Liver (tissue), 9 donors: ENCODE results near the gene ADK. TPM values are rescaled to one million over a fixed set of nuclear protein-coding genes. Genes with fewer than 3 reads are reported as not detected.

Source experiments
- DNase-seq: peaks from one replicate; pipeline ENCODE4 v3.0.0-alpha.2; 2017; ENCODE audit warnings: low spot score
- H3K27ac ChIP-seq, 2 donors: one replicate each; pipeline ENCODE4 v1.7.0; 2013; ENCODE audit warnings: inconsistent platforms in 2 of 2, low read length in 2 of 2, control low read depth in 1 of 2, low read depth in 1 of 2, mild to moderate bottlenecking in 1 of 2
- H3K27me3 ChIP-seq, 4 donors: one replicate each; pipeline versions ENCODE4 v1.6.1 to v1.7.0; 2013; ENCODE audit warnings: low read length in 3 of 4, inconsistent platforms in 1 of 4, mild to moderate bottlenecking in 1 of 4, moderate library complexity in 1 of 4; ENCODE audit not compliant: control insufficient read depth in 4 of 4, insufficient read depth in 4 of 4
- H3K36me3 ChIP-seq, 4 donors: one replicate each; pipeline versions ENCODE4 v1.6.1 to v1.7.0; 2013; ENCODE audit warnings: low read length in 3 of 4, mild to moderate bottlenecking in 3 of 4, low read depth in 1 of 4, moderate library complexity in 1 of 4; ENCODE audit not compliant: control insufficient read depth in 4 of 4, insufficient read depth in 3 of 4
- H3K4me1 ChIP-seq, 4 donors: one replicate each; pipeline versions ENCODE4 v1.6.1 to v1.7.0; 2013; ENCODE audit warnings: low read length in 3 of 4, mild to moderate bottlenecking in 3 of 4, moderate library complexity in 1 of 4; ENCODE audit not compliant: control insufficient read depth in 4 of 4, insufficient read depth in 4 of 4
- H3K4me3 ChIP-seq, 3 donors: one replicate each; pipeline versions ENCODE4 v1.6.1 to v1.7.0; 2013; ENCODE audit warnings: low read length in 3 of 3, control low read depth in 1 of 3, low read depth in 1 of 3, mild to moderate bottlenecking in 1 of 3
- H3K9ac ChIP-seq, 2 donors: one replicate each; pipeline ENCODE4 v1.7.0; 2013; ENCODE audit warnings: low read length in 2 of 2, mild to moderate bottlenecking in 2 of 2, moderate library complexity in 2 of 2, control low read depth in 1 of 2, low read depth in 1 of 2
- H3K9me3 ChIP-seq, 4 donors: one replicate each; pipeline versions ENCODE4 v1.6.1 to v1.7.0; 2013; ENCODE audit warnings: low read length in 3 of 4; ENCODE audit not compliant: control insufficient read depth in 4 of 4
- EGR1 ChIP-seq, 2 donors: IDR thresholded peaks; 2 replicates each; pipeline ENCODE4 v1.6.1; 2016 to 2018; ENCODE audit warnings: antibody characterized with exemption in 2 of 2, low read depth in 2 of 2
- FOXA2 ChIP-seq: IDR thresholded peaks from 2 replicates; pipeline ENCODE4 v1.6.1; 2016; ENCODE audit warnings: antibody characterized with exemption
- GABPA ChIP-seq, 2 donors: IDR thresholded peaks in 1 of 2; conservative IDR thresholded peaks in 1 of 2; 2 replicates each; pipeline ENCODE4 v1.6.1; 2016; ENCODE audit warnings: antibody characterized with exemption in 2 of 2, mild to moderate bottlenecking in 1 of 2, moderate library complexity in 1 of 2
- HNF4A ChIP-seq, 2 donors: conservative IDR thresholded peaks; 2 replicates each; pipeline ENCODE4 v1.6.1; 2016; ENCODE audit warnings: antibody characterized with exemption in 2 of 2, mild to moderate bottlenecking in 2 of 2
- HNF4G ChIP-seq: IDR thresholded peaks from 2 replicates; pipeline ENCODE4 v1.6.1; 2016; ENCODE audit warnings: antibody characterized with exemption
- JUND ChIP-seq, 2 donors: IDR thresholded peaks; 2 replicates each; pipeline ENCODE4 v1.6.1; 2016; ENCODE audit warnings: antibody characterized with exemption in 2 of 2
- MAX ChIP-seq: IDR thresholded peaks from 2 replicates; pipeline ENCODE4 v1.6.1; 2016; ENCODE audit warnings: antibody characterized with exemption
- REST ChIP-seq: IDR thresholded peaks from 2 replicates; pipeline ENCODE4 v1.6.1; 2016; ENCODE audit warnings: antibody characterized with exemption, mild to moderate bottlenecking
- RXRA ChIP-seq, 2 donors: IDR thresholded peaks; 2 replicates each; pipeline ENCODE4 v1.6.1; 2017 to 2018; ENCODE audit warnings: antibody characterized with exemption in 2 of 2, mild to moderate bottlenecking in 1 of 2
- SP1 ChIP-seq: IDR thresholded peaks from 2 replicates; pipeline ENCODE4 v1.6.1; 2018; ENCODE audit warnings: antibody characterized with exemption, mild to moderate bottlenecking
- WGBS: extraction: QIAGEN DNeasy Blood & Tissue Kit; methylation state at CpG from one replicate; pipeline ENCODE4 v1.1.7; 2013; 5-methylcytosine and 5-hydroxymethylcytosine counted together
- polyA plus RNA-seq, 2 donors: library from polyadenylated mRNA; stranded (reverse) in 1 of 2; unstranded in 1 of 2; fragments of 200-250 nt in 1 of 2; fragments of >200 nt in 1 of 2; fragmentation: Nextera tagmentation in 1 of 2; extraction: Ambion mirVana in 1 of 2; gene quantifications; one replicate each; pipeline versions ENCODE4 v1.2.1 to v1.2.3, GENCODE V29; 2013 to 2015
- total RNA-seq, 2 donors: library from RNA; depleted of rRNA; stranded (reverse); fragments of >200 nt; gene quantifications; one replicate each; pipeline ENCODE4 v1.2.3, GENCODE V29; 2014
- TF ChIP-seq, protein P1 (sequence below): fragments of 150-350 bp; IDR thresholded peaks from 2 replicates; pipeline ENCODE4 v1.5.1; 2017; ENCODE audit warnings: improper control_type of control experiment, low read depth, low read length; ENCODE audit not compliant: missing input control
- TF ChIP-seq, protein P2 (sequence below): IDR thresholded peaks from 2 replicates; pipeline ENCODE4 v1.6.1; 2016; ENCODE audit warnings: antibody characterized with exemption
- donor health status: healthy.
- donor health status: healthy.
- donor health status: healthy.
- donor health status: healthy.
- donor health status: healthy.

Gene ADK
- total and polyA plus RNA-seq, 4 donors: 18.0 to 110 (median 65.5) TPM

DNA sequence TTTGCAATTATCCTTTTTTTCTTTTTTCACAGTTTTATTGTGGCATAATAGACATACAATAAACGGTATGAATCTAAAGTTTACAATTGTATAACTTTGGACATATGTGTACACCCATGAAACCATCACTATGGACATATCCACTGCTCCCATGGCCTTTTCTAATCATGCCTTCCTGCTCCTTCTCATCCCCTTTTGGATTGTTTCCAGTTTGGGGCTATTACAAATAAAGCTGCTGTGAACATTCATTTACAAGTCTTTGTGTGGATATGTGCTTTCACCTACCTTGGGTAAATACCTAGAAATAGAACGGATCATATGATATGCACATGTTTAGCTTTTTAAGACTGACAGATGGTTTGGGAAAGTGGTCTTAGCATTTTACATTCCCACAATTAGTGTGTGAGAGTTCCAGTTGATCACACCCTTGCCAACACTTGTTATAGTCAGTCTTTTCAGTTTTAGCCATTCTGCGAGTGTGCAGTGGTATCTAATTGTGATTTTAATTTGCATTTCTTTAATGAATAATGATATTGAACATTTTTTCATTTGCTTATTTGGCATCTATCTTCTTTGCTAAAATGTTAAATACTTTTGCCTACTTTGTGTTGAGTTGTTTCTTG lies 554.4 kb downstream of the ADK start (continued):
- TF ChIP-seq, protein P1, sequence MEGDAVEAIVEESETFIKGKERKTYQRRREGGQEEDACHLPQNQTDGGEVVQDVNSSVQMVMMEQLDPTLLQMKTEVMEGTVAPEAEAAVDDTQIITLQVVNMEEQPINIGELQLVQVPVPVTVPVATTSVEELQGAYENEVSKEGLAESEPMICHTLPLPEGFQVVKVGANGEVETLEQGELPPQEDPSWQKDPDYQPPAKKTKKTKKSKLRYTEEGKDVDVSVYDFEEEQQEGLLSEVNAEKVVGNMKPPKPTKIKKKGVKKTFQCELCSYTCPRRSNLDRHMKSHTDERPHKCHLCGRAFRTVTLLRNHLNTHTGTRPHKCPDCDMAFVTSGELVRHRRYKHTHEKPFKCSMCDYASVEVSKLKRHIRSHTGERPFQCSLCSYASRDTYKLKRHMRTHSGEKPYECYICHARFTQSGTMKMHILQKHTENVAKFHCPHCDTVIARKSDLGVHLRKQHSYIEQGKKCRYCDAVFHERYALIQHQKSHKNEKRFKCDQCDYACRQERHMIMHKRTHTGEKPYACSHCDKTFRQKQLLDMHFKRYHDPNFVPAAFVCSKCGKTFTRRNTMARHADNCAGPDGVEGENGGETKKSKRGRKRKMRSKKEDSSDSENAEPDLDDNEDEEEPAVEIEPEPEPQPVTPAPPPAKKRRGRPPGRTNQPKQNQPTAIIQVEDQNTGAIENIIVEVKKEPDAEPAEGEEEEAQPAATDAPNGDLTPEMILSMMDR: no peak

DNA sequence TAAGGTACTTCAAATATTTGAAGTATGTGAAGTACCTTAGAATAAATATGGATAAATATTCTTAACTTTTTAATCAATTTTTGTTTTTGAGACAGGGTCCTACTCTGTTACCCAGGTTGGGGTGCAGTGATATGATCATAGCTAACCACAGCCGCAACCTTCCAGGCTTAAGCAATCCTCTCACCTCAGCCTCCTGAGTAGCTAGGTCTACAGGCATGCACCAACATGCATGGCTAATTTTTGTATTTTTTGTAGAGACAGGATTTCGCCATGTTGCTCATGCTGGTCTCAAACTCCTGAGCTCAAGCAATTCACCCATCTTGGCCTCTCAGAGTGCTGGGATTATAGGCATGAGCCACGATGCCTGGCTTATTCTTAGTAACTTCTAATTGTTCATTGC lies 555.9 kb downstream of the ADK start:
- Histone ChIP-seq H3K9ac (no peak overlapping the region), H3K4me1 (peaks cover 0 to 15% (median 8%) of the 10 kb centered on the region in 4 donors), H3K4me3 (no peak overlapping the region), H3K9me3 (no peaks in the 10 kb centered on the region), H3K27me3 (no peaks in the 10 kb centered on the region), H3K36me3 (peaks cover 0 to 6% (median 3%) of the 10 kb centered on the region in 4 donors), H3K27ac (no peak overlapping the region)
- TF ChIP-seq JUND (IDR thresholded peaks at IDR 0.05) (no peak), EGR1 (IDR thresholded peaks at IDR 0.05; ENCODE audit: low read depth in 2 of 2) (no peak), GABPA (IDR thresholded peaks at IDR 0.05 in 1 of 2, conservative IDR thresholded peaks at IDR 0.05 in 1 of 2) (no peak), REST (no peak), RXRA (IDR thresholded peaks at IDR 0.05) (no peak), HNF4A (conservative IDR thresholded peaks at IDR 0.05) (no peak), FOXA2 (no peak), HNF4G (no peak), MAX (no peak), SP1 (no peak)
- TF ChIP-seq, protein P2, sequence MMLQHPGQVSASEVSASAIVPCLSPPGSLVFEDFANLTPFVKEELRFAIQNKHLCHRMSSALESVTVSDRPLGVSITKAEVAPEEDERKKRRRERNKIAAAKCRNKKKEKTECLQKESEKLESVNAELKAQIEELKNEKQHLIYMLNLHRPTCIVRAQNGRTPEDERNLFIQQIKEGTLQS: no peak
- WGBS: 97% methylated on average over 3 of the region's 3 CpGs
- DNase-seq: no peak

DNA sequence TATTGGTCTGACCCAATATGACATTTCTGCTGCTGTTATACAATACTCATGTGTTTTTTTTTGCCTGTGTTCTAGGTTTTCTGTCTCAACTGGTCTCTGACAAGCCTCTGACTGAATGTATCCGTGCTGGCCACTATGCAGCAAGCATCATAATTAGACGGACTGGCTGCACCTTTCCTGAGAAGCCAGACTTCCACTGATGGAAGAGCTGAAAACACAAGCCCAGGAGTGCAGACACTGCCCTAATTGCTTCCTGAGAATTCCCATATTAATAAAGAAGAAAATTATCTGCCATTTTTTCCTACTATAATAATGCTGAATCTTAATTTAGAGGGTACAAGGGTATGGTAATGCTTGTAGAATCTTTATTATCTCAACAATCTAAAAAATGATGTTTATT lies 557.2 kb downstream of the ADK start:
- Histone ChIP-seq H3K4me1 (peaks cover 0 to 15% (median 8%) of the 10 kb centered on the region in 4 donors), H3K9me3 (no peaks in the 10 kb centered on the region), H3K9ac (no peak overlapping the region), H3K4me3 (no peak overlapping the region), H3K27ac (no peak overlapping the region), H3K27me3 (no peaks in the 10 kb centered on the region), H3K36me3 (peaks cover 0 to 6% (median 3%) of the 10 kb centered on the region in 4 donors)
- TF ChIP-seq REST (no peak), MAX (no peak), JUND (IDR thresholded peaks at IDR 0.05) (no peak)
- WGBS: 100% methylated on average over 2 of the region's 2 CpGs
- DNase-seq: no peak
